Lower leg skin (tissue), 4 donors: ENCODE measurements around the gene RNGTT. TPM values are rescaled to one million over a fixed set of nuclear protein-coding genes. Genes with fewer than 3 reads are reported as not detected.

Experiments used
- DNase-seq, 2 donors: peaks; one replicate each; pipeline ENCODE4 v3.0.0-alpha.2; 2019; ENCODE audit warnings: low spot score in 2 of 2
- H3K4me3 ChIP-seq: fragments of 200-600 bp; sonication (generic); 2 replicates; pipeline ENCODE4 v1.5.1; 2017; ENCODE audit warnings: mild to moderate bottlenecking, low read depth; ENCODE audit not compliant: poor library complexity, severe bottlenecking
- POLR2A ChIP-seq, 2 donors: fragments of 450-650 bp; IDR thresholded peaks; one replicate each; pipeline ENCODE4 v1.6.1; 2016 to 2017; ENCODE audit warnings: antibody characterized with exemption in 2 of 2, mild to moderate bottlenecking in 1 of 2, moderate library complexity in 1 of 2
- WGBS, 2 donors: methylation state at CpG; one replicate each; pipeline ENCODE4 v1.1.5; 2018; 5-methylcytosine and 5-hydroxymethylcytosine counted together
- intact Hi-C: fragments of 100-400 bp; cut with DNase I; formaldehyde crosslinking; loops from one replicate; pipeline ENCODE4 v1.15.0; 2023; ENCODE audit warnings: low total_unique reads
- total RNA-seq, 4 donors: library from RNA; depleted of rRNA; stranded (reverse); fragments of >200 nt; gene quantifications; one replicate each; pipeline ENCODE4 v1.1.0, GENCODE V29; 2016
- TF ChIP-seq, protein P1 (sequence below), 3 donors: fragments of 450-650 bp; IDR thresholded peaks; one replicate each; pipeline ENCODE4 v1.5.1; 2016; ENCODE audit warnings: antibody characterized with exemption in 3 of 3, mild to moderate bottlenecking in 3 of 3, moderate library complexity in 2 of 3

Gene RNGTT
- total RNA-seq, 4 donors from 2014 or later: 9.3 to 12.0 (median 11.1) TPM

DNA sequence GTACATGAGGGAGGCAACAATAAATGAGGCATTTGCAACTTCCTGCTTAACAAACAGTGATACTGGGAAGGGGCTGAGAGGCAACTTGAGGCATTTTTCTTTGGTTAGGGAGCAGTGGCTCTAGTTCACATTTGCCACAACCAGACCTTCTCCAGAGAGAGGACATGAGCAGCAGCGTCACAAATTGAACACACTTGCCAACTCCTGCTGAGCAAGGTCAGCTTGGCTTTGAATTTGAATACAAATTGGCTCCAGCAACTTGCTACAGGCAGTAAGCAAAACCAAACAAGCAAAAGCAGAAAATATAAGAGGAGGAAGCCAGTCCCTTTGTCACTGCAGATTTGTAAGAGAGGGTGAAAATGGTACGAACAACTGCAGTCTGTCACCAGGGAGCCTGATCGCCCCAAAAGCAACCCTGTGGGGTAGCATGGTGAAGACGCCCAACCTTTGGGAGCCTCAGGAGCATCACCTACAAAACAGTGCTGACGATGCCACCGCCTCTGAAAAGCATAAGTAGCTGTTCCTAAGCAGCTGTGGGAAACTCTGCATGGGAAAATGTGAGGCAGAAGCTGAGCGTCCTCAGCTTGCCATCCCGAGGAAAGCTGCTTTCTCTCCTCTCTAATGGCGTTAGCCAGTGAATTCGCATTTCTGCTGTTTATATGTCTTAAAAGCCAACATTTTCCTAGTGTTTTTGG is 378.7 kb downstream of the RNGTT start:
- H3K4me3 ChIP-seq: no peak overlapping the region
- TF ChIP-seq, protein P1, sequence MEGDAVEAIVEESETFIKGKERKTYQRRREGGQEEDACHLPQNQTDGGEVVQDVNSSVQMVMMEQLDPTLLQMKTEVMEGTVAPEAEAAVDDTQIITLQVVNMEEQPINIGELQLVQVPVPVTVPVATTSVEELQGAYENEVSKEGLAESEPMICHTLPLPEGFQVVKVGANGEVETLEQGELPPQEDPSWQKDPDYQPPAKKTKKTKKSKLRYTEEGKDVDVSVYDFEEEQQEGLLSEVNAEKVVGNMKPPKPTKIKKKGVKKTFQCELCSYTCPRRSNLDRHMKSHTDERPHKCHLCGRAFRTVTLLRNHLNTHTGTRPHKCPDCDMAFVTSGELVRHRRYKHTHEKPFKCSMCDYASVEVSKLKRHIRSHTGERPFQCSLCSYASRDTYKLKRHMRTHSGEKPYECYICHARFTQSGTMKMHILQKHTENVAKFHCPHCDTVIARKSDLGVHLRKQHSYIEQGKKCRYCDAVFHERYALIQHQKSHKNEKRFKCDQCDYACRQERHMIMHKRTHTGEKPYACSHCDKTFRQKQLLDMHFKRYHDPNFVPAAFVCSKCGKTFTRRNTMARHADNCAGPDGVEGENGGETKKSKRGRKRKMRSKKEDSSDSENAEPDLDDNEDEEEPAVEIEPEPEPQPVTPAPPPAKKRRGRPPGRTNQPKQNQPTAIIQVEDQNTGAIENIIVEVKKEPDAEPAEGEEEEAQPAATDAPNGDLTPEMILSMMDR (IDR thresholded peaks at IDR 0.05): no peak
- no peak for TF ChIP-seq POLR2A (IDR thresholded peaks at IDR 0.05)
- WGBS, 2 donors: 57 to 70% methylated on average over 10 of the region's 10 CpGs
- no peak for DNase-seq
- intact Hi-C loops: no loop called here

DNA sequence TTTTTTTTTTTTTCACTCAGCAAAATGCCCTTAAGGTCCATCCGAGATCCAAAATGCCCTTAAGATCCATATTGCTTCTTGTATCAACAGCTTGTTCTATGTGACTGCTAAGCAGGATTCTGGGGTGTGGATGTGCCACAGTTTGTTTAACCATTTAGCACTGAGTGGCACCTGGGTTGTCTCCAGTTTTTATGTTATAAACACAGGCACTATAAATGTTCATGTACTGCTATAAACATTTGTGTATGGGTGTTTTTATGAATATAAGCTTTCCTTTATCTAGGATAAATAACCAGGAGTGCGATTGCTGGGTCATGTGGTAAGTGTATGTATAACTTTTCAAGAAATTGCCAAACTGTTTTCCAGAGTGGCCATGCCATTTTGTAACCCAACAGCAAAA is 386.0 kb downstream of the RNGTT start:
- intact Hi-C loops: no loop called here
- no peak for DNase-seq
- TF ChIP-seq, protein P1 (IDR thresholded peaks at IDR 0.05): no peak
- TF ChIP-seq POLR2A (IDR thresholded peaks at IDR 0.05): no peak
- WGBS, 2 donors: 77 to 87% methylated on average over 2 of the region's 2 CpGs
- no peak overlapping the region for H3K4me3 ChIP-seq

DNA sequence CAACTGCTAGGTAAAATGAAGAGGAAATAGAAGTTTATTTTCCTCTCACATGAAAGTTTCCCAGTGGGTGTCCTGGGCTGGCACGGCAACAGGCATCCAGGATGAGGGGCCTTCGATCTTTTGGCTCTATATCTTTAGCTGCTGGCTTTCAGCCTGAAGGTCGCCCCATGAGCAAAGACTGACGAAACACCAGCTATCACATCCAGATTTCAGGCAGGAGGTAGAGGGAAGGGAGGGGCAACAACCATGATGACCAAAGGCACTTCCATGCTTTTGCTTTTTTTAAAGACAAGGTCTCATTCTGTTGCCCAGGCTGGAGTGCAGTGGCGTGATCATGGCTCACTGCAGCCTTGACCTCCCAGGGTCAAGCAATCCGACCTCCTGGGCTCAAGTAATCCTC is 387.9 kb downstream of the RNGTT start:
- intact Hi-C loops: no loop called here
- H3K4me3 ChIP-seq: no peak overlapping the region
- 57 to 63% methylated on average over 6 of the region's 6 CpGs for WGBS, 2 donors
- peak in 1 of 2 donors; percentile 40 for DNase-seq
- no peak for TF ChIP-seq POLR2A (IDR thresholded peaks at IDR 0.05)
- TF ChIP-seq, protein P1 (IDR thresholded peaks at IDR 0.05): no peak

DNA sequence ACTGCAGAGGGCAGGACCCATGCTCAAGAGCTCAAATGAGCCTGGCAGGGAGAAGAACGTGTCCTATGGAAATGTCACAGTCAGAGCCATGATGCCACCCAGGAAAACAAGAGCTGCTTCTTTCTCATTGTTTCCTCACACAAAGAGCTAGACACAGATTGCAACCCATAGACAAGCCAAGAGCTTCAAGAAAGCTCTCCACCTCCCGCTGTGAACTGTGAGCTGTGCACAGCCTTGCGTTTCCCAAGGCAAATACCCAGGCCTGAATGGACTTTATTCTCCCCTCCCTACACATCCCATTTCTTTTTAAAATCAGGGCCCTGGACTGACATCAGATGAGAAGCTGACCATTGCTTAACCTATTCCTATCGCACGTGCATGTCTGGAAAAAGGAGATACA is 388.8 kb downstream of the RNGTT start:
- H3K4me3 ChIP-seq: no peak overlapping the region
- 88 to 93% methylated on average over 5 of the region's 5 CpGs for WGBS, 2 donors
- TF ChIP-seq, protein P1 (IDR thresholded peaks at IDR 0.05): no peak
- no peak for TF ChIP-seq POLR2A (IDR thresholded peaks at IDR 0.05)
- intact Hi-C loops: no loop called here
- DNase-seq: peak in 1 of 2 donors; percentile 18

DNA sequence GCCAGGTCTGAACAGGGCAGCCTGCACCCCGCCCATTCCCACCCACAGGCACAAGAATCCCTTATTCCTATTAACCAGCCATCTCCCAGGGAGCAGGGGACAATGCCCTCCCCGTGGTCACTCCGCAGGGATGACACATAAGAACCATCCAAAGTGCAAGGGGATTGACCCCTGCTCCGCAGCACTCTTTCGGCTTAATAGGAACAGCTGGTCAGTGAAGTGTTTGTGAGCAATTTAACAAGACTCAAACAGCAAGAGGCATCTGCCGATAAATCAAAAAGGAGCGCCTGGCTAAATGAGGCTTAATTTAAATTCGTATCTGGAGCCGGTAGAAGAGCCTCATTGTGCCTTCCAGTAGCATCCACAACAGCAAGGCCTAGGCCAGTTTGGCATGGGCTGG is 389.4 kb downstream of the RNGTT start:
- no peak overlapping the region for H3K4me3 ChIP-seq
- WGBS, 2 donors: 77 to 78% methylated on average over 9 of the region's 9 CpGs
- TF ChIP-seq POLR2A (IDR thresholded peaks at IDR 0.05): no peak
- TF ChIP-seq, protein P1 (IDR thresholded peaks at IDR 0.05): no peak
- intact Hi-C loops: no loop called here
- peak in 1 of 2 donors; percentile 21 for DNase-seq

DNA sequence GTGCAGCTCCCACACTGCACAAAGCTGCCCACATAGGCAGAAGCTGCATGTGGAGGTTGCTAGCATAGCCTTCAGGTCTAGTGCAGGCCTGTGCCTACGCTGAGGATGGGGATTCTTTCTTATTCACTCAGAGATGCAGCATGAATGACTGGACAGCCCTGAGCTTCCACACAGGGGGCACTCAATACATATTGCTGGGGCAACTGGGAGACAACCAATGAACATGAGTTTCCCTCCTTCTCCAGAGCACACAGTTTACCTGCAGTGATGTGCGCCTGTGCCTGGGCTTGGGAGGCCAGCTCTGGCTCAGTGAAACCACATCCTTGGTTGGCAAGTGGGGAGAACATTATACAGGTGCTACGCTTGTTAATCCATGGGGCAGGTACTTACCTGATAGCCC is 389.9 kb downstream of the RNGTT start:
- TF ChIP-seq, protein P1 (IDR thresholded peaks at IDR 0.05): no peak
- TF ChIP-seq POLR2A (IDR thresholded peaks at IDR 0.05): no peak
- DNase-seq: peak in 1 of 2 donors; percentile 43
- intact Hi-C loops: no loop called here
- H3K4me3 ChIP-seq: no peak overlapping the region
- 56 to 77% methylated on average over 3 of the region's 3 CpGs for WGBS, 2 donors
